Left hindlimb (tissue), 1 donor: Measurements from ENCODE around the gene CES1.
"Not testable (repeated sequence)": the region's sequence is repeated elsewhere in the genome, so short reads cannot be mapped to it uniquely, and the experiment has no call there.

Source experiments
- DNase-seq: peaks from one replicate; pipeline ENCODE4 v3.0.0-alpha.2; 2018

CES1 gene

DNA sequence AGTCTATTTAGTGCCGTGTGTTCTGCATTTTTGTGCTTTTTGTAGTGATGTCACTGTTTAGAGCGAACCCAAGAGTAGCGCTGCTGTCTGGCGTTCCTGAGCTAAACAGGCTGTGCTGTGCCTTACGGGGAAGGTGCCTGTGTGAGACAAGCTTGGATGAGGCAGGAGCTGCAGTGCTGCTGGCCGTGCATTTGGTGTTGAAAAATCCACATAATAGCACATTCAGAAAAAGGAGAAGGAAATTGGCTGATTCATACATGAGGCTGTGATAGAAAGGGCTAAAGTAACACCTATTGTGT, 50.2 kb downstream of the CES1 start:
- DNase-seq, result not testable (repeated sequence)

DNA sequence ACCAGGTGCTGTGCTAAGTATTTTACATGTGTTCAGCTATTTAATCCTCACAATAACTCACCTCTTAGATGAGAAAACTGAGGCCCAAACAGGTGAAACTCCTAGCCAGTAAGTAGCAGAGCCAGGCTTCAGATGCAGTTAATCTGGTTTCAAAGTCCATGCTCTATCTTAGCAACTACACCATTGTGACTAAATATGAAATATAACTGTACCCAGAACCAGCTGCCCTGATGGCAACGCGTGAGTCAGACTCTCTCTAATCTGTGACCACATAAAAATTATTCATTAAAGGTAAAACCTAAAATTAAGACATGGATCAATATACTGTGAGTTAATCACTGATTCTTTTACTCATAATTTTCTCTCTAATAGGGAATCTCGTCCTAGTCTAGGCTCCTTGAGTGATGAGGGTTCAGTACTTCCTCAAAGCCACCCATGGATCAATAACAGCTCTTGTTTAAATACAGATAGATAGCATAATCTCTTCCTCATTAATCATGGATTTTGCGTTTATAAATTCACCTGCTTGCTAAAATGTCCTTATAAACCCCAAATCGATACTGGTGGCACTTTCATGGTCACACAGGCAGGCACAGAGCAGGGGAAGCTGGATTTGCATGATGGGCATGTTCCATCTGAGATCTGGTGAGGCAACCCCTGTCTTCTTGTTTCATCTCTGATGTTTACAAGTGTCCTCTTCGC, 50.7 kb downstream of the CES1 start:
- not testable (repeated sequence) for DNase-seq

DNA sequence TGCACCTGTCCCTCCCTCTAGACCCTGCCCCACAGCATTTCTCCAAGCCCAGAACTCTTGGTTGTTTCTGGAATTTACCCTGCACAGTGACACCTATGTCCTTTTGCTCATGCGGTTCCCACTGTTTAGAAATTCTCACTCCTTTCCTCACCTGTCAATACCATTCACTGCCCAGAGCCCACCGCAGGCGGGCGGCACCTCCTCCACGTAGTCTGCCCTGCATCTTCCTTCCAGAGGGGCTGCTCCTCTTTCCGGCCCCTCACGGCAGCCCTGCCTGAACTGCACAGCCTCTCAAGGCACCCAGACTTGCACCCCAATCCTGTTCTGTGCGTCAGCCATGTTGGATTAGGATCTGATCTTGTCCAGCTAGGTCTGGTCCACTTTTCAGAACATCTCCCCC, 51.4 kb downstream of the CES1 start:
- DNase-seq, result not testable (repeated sequence)

DNA sequence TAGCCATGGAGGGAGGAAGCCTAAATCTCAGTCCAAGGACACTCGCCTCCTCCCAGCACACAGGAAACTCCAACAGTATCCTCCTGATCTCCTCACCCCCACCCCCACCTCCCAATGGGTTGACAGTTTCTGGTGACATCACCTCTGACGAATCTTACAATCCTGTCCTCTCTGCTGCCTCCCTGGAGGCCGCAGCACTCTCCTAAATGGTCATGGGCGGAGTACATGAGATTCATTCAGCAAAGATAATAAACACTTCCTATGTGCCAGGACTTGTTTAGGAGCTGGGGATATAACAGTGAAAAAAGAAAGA, 52.8 kb downstream of the CES1 start:
- DNase-seq, result not testable (repeated sequence)

GRCh38 chr16:55779402-55780094, 53.3 kb downstream of the CES1 start:
- no peak for DNase-seq

DNA sequence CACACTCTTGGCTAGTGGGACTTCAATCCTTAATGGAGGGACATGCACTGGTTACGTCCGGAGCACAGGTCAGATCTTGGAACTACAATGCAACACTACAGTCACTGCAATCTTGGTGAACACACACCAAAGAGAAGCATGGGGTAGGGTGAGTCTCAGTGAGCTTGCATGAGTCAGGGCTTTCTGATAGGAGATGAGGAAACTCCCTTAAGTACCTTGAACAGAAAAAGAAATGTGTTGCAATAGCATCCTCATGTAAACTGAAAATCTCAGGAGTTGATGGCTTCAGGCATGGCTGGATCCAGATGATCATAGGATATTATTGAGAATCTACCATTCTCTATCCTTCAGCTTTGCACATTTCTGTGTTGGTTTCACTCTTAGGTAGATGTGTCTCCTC, 54.1 kb downstream of the CES1 start:
- no peak for DNase-seq

GRCh38 chr16:55775857-55776256, 57.0 kb downstream of the CES1 start:
- DNase-seq, result no peak

DNA sequence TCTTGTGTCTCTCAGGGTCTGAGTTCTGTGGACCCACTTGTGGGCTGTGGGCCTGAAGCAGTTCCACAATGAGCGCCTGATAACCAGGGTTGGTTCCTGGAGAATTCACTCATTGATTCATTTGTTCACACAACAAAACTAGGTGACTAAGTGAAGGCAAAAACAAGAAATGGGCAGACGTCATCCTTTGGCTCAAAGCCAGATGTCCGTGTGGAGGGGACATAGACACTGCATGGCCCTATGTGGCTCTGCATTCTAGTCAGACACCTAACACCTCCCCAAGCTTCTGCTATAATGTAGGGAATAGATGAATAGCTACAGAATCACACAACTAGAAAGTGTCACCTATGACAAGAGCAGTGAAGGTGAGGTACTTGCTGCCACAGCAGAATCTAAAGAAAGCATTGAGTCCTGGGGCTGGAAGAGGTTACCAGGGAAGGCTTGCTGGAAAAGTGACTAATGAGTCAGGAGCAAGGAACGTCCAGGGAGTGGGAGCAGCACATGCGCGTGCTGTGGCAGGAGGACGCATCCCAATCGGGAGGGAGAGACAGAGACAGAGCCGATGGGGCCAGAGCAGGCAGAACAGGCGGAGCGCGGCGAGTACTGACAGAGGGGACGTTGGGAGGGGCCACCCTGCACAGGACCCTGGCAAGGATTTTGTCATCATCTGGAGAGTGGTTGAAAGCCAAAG, 58.9 kb downstream of the CES1 start:
- no peak for DNase-seq

GRCh38 chr16:55765161-55765560, 67.7 kb downstream of the CES1 start:
- DNase-seq, result no peak

- no peak for DNase-seq
These were observed 72.4 kb downstream of the CES1 start for GRCh38 chr16:55760310-55761001.

DNA sequence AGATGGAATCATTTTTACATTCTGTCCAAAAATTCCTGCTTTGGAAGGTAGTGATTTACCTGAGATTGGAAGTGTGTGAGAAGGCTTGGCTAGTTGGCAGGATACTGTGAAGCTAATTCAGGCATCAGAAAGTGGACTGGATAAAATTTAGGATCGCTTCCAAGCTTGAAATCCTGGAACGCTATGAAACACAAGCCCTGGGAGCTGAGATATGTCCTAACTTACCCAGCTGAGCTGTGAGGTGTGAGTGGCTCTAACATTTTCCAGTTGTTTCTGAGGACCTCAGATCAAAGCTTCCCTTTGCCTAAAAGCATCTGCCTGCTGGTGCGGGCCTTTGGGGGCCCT, 73.0 kb downstream of the CES1 start:
- DNase-seq, result not testable (repeated sequence)

- DNase-seq, result not testable (repeated sequence)
These were observed 75.0 kb downstream of the CES1 start for GRCh38 chr16:55757595-55758527.

GRCh38 chr16:55756963-55757362, 75.9 kb downstream of the CES1 start:
- DNase-seq, result no peak

DNA sequence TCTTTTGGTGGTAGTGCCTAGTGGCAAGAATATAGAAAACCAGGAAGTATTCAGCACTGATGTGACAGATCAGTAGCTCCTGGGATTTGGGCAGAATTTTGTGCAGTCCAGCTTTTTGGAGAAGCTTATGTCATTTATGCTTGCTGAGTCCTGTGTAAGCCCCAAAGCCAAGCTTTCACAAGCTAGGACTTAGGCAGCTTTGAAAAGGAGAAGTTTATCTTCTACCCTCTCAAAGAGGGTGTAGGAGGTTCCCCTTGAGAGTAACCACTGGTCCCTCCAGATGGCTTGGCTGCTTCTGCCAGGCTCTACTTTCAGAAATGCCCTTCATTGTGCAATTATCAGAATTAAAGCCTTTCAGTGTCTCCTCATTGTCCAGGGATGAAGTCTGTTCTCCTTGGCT, 78.8 kb downstream of the CES1 start:
- DNase-seq, result no peak

DNA sequence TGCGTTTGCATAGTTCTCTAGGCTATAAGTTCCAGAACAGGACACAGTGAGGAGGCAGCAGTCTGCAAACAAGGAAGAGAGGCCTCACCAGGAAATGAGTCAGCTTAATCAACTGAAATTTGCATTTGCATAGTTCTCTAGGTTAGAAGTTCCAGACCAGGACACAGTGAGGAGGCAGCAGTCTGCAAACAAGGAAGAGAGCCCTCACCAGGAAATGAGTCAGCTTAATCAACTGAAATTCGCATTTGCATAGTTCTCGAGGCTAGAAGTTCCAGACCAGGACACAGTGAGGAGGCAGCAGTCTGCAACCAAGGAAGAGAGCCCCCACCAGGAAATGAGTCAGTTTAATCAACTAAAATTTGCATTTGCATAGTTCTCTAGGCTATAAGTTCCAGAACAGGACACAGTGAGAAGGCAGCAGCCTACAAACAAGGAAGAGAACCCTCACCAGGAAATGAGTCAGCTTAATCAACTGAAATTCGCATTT, 79.7 kb downstream of the CES1 start:
- not testable (repeated sequence) for DNase-seq
